Activated CD8-positive, alpha-beta memory T cell treated with anti-CD3 and anti-CD28 coated beads for 36 hours (primary cell): ENCODE data around the gene PRKAG2. TPM values are rescaled to one million over a fixed set of nuclear protein-coding genes. Genes with fewer than 3 reads are reported as not detected.

Source experiments
- CTCF ChIA-PET: fragments of 350-600 bp; sonication (Branson Sonifier 250); formaldehyde crosslinking; loops from one replicate; lab custom pipeline; 2021; ENCODE audit warnings: antibody characterized with exemption; lab: Charles Lee
- POLR2A ChIA-PET: fragments of 350-600 bp; sonication (Branson Sonifier 250); formaldehyde crosslinking; loops from one replicate; lab custom pipeline; 2021; ENCODE audit warnings: antibody characterized with exemption; lab: Charles Lee
- total RNA-seq, 2 experiments: library from RNA; stranded (reverse); gene quantifications; one replicate each; pipeline ENCODE4 v1.2.3, GENCODE V29; 2021

PRKAG2 gene
- total RNA-seq, 2 experiments from 2014 or later: 23.6 to 24.8 TPM

- CTCF ChIA-PET: no interaction called here
- POLR2A ChIA-PET: no interaction called here
Measured at GRCh38 chr7:151599401-151600227, 277.3 kb downstream of the PRKAG2 start.

DNA sequence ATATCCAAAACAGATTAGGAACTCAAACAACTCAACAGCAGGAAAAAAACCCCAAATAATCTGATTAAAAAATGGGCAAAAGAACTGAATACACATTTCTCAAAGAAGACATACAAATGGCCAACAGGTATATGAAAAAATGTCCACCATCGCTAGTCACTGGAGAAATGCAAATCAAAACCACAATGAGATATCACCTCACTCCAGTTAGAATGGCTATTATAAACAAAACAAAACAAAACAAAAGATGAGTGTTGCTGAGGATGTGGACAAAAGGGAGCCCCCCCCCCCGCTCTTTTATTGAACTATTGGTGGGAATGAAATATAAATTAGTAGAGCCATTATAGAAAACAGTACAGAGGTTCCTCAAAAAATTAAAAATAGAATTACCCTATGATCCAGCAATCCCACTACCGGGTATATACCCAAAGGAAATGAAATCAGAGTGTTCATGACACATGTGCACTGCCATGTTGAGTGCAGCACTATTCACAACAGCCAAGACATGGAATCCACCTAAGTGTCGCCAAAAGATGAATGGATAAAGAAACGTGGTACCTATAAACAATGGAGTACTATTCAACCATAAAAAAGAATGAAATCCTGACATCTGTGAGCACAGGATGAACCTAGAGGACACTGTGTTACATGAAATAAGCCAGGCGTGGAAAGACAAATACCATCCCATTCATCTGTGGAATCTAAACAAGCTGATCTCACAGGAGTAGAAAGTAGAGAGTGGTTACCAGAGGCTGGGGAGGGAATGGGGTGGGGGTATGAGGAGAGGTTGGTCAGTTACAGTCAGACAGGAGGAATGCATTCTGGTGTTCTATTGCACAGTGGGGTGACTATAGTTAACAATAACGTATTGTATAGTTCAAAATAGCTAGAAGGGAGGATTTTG is 279.1 kb downstream of the PRKAG2 start:
- POLR2A ChIA-PET: no interaction called here
- CTCF ChIA-PET: no interaction called here

GRCh38 chr7:151595702-151596350 is 281.1 kb downstream of the PRKAG2 start:
- CTCF ChIA-PET: no interaction called here
- POLR2A ChIA-PET: no interaction called here

- ChIA-PET POLR2A (no interaction called here), CTCF (no interaction called here)
Measured at GRCh38 chr7:151592868-151593486, 283.9 kb downstream of the PRKAG2 start.

GRCh38 chr7:151592330-151592729 is 284.6 kb downstream of the PRKAG2 start:
- ChIA-PET POLR2A (no interaction called here), CTCF (no interaction called here)

DNA sequence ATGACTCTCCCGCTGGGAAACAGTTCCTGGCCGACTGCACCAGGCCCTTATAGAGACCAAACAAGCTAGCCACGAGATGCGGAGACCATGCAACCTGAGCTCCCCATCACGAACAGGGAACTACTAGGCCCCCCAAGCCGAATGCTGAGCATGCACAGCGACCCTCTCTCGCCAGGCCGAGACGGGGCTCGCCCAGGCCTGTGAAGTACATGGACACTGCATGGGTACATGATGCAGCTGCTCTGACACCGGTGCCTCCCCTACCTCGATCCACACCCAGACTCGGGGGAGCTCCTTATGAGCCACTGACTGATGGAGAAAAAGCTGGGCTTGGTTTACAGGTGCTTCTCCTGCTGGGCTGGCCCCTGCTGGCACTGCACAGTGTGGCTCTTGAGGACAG is 285.0 kb downstream of the PRKAG2 start:
- CTCF ChIA-PET: interaction anchor here (0.8 kb wide), 1 partner anchor 222 kb away, joined by 3 read pairs; no protein-coding TSS in a partner anchor
- POLR2A ChIA-PET: no interaction called here

DNA sequence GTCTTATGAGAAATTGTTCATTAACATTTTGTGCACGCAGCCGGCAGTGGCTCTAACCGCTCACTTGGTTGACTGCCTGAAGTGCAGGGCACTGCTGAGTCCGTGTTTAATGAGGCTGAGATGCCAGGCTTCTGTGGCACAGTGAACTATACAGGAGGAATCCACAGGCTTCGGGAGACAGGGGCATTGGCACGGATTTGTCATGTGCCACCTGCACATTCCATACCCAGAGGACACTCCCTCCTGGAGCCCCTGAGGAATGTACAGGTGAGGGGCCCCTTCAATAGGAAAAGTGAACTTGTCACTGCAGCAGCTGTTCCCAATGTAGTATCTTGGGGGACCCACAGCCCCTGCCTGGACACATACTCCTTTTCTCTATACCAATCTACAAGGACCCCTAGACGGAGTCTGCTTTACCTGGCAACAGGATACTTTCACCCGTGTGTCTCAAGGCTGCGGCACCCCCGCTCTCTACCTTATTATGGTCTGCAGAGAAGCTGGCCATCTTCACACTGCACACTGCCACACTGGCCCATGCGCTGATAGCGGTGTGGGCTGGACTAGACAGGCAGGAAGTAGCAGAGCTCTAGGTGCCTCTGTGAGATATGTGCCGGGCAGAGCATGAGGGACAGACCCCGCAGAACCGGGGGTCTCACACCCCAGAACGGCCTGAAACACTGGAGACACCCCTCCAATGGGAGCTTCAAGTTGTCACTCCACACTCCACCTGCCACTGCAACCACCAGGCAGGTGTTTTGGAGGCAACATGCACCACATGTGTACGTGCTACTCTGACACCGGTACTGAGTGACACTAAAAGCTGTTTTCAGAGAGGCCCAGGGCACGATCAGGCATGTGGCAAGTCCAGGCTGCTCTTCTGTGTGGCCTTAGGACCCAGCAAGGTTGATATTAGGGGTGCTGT is 285.8 kb downstream of the PRKAG2 start:
- POLR2A ChIA-PET: interaction anchor here (0.8 kb wide), 1 partner anchor 32 kb away, joined by 3 read pairs; no protein-coding TSS in a partner anchor
- CTCF ChIA-PET: interaction anchor here (0.8 kb wide), 1 partner anchor 221 kb away, joined by 3 read pairs; no protein-coding TSS in a partner anchor

DNA sequence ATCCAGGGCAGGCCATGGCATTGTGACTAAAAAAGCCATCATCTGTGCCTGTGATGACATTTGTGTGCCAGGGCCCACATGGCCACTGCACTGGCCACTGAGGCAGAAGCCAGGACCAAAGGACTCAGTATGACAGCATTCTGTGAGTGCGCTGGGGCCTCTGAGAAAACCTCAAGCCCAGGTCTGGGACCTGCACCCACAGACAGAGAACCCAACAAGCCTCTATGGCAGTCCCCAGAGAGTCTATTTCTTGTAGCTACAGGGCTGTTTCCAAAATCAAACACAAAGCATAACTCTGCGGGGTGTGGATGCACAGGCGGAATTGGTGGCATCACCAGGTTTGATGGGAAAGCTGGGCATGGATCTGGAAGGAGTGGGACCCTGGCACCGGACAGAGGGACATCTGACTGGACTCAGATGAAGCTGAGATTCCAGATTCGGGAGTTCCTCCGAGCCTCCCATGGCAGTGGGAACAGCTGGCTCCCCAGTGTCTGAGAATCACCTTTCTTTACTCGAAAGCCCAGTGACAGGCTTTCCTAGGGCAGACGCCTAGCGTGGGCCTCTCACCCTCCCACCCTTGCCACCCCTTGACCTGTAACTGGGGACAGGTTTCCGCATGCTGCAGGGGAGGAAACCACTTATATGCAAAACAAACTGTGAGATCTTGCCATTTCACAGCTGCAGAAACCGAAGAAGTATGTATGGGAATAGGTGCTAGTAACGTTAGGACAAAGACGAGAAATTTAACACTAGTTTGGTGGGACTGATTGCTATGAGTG is 286.7 kb downstream of the PRKAG2 start:
- ChIA-PET CTCF (no interaction called here), POLR2A (no interaction called here)

- ChIA-PET POLR2A (no interaction called here), CTCF (interaction anchor here (1.0 kb wide), 1 partner anchor 221 kb away, joined by 3 read pairs; no protein-coding TSS in a partner anchor)
Measured at GRCh38 chr7:151588982-151589381, 287.9 kb downstream of the PRKAG2 start.

GRCh38 chr7:151586531-151587260 is 290.2 kb downstream of the PRKAG2 start:
- CTCF ChIA-PET: interaction anchor here (0.8 kb wide), 1 partner anchor 17 kb away, joined by 3 read pairs; no protein-coding TSS in a partner anchor
- POLR2A ChIA-PET: no interaction called here

DNA sequence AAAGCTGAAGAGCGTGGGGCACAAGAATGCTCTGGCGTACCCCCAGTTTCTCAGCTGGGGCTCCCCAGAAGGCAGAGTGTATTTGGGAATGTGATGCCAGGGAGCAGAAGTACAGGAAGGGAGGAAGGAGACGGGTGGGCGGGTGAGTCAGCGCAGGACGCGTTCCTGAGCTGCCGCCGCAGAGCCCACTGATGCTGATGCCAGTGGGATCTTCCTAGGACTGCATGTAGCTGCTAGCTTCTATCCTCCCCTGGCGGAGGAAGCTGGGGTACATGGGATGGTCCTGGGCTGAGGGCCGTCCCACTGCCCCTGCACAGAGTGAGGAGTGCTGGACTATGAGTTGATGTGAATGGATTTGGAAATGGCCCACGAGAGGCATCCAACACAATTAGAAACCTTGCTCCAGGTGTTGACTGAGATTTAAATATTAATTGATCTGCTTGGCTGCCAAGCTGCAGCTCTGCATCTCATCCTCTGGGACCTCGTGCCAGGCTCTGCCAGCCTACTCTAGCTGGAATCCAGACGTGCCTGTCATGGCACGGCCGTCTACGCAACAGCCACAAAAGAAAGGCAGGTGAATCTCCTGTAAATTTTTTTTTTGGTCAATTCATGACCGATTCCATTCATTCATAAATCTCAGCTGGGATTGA is 291.0 kb downstream of the PRKAG2 start:
- ChIA-PET CTCF (interaction anchor here (0.7 kb wide), 1 partner anchor 11 kb away, joined by 3 read pairs; no protein-coding TSS in a partner anchor), POLR2A (no interaction called here)

DNA sequence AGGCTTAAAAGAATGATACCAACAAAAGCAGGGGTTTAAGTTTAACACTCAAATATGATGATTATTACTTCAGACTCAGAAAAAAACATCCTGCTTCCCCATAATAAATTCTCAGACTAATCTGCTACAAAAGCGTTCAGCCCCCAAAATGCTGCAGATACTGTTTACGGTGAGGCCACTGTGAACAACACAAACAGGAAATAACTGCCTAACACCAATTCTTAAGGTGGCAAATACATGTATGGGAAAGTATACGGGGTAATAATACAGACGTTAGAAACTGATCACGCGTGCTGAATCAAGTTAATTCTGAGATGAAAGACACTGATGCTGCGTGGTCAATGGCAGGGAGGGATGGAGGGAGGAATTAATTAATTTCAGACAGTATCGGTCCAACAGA is 295.2 kb downstream of the PRKAG2 start:
- CTCF ChIA-PET: no interaction called here
- POLR2A ChIA-PET: no interaction called here

DNA sequence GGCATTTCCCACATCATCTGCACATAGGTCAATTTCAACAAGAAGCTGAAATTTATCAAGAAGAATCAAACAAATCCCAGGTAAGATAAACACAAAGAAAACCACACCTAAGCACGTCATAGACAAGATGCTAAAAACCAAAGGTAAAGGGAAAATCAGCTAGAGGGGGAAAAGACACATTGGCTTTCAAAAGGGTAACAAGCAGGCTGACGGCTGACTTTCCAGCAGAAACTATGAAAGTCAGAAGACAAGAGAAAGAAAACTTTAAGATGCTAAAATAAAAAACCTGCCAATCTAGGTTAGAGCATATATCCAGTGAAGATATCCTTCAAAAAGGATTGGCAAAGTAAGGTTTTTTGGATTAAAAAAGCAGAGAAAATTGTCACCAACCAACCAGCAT is 297.3 kb downstream of the PRKAG2 start:
- ChIA-PET CTCF (no interaction called here), POLR2A (no interaction called here)

DNA sequence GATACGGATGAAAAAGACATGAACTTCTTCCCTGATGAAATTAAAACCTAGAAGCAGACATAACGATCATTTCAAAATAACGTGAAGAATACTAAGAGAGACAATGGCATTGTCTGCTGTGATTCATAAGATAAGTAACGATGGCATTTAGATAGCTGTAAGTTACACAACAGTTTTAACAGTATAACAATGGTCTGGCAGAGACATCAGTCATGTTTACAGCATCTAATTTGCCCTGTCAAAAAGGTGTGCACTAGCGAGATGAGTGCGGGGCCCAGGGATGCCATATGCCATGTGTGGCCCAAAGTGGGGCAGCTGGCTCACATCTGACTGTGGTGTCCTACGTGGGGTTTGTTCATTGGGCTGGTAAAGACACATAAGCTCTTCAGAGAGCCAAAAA is 301.5 kb downstream of the PRKAG2 start:
- POLR2A ChIA-PET: no interaction called here
- CTCF ChIA-PET: interaction anchor here (0.6 to 1.0 kb wide), 3 partner anchors 10 to 184 kb away, joined by 3 read pairs; no protein-coding TSS in a partner anchor

GRCh38 chr7:151573046-151573445 is 303.9 kb downstream of the PRKAG2 start:
- POLR2A ChIA-PET: interaction anchor here (0.7 kb wide), 1 partner anchor 55 kb away, joined by 4 read pairs; no protein-coding TSS in a partner anchor
- CTCF ChIA-PET: interaction anchor here (0.7 kb wide), 1 partner anchor 119 kb away, joined by 4 read pairs; no protein-coding TSS in a partner anchor

- CTCF ChIA-PET: interaction anchor here (0.8 kb wide), 1 partner anchor 188 kb away, joined by 3 read pairs; no protein-coding TSS in a partner anchor
- POLR2A ChIA-PET: no interaction called here
Measured at GRCh38 chr7:151572136-151572535, 304.8 kb downstream of the PRKAG2 start.
